IMR-90 (cell line): ENCODE results near the gene GABRB2. TPM values are rescaled to one million over a fixed set of nuclear protein-coding genes. Genes with fewer than 3 reads are reported as not detected.

ENCODE experiments used
- ATAC-seq: fragments of 200-7000 bp; cut with Tn5 transposase; 2 replicates; pipeline ENCODE4 v1.9.1; 2020; ENCODE audit warnings: low read depth, mild to moderate bottlenecking, moderate library complexity
- BruUV-seq: library from RNA; stranded (reverse); fragments of 400-500 nt; replicated peaks from 2 replicates; lab custom pipeline; 2021; lab: Mats Ljungman, UMichigan
- CTCF ChIA-PET: fragments of 300-600 bp; formaldehyde crosslinking; extraction: SDS; loops from one replicate; lab custom pipeline; 2021; ENCODE audit warnings: antibody characterized with exemption; lab: Yijun Ruan, JAX
- POLR2A ChIA-PET: fragments of 300-600 bp; sonication (Branson Sonifier 250); formaldehyde crosslinking; loops from one replicate; lab custom pipeline; 2022; ENCODE audit warnings: antibody characterized with exemption; ENCODE audit not compliant: unreplicated experiment; lab: Charles Lee
- DNase-seq: peaks from one replicate; pipeline ENCODE4 v3.0.0; 2013
- H2AFZ ChIP-seq: replicated peaks from 2 replicates; pipeline ENCODE3; 2013; ENCODE audit warnings: low read length, mild to moderate bottlenecking; ENCODE audit not compliant: poor library complexity
- H2AK5ac ChIP-seq: 2 replicates; pipeline ENCODE4 v1.6.1; 2013; ENCODE audit warnings: low read depth, low read length, inconsistent platforms
- H2AK9ac ChIP-seq: replicated peaks from 2 replicates; pipeline ENCODE3; 2013; ENCODE audit warnings: mild to moderate bottlenecking, low read depth, low read length, moderate library complexity; ENCODE audit not compliant: poor library complexity
- H2BK120ac ChIP-seq: 2 replicates; pipeline ENCODE4 v1.6.1; 2013; ENCODE audit warnings: low read depth, low read length, inconsistent platforms
- H2BK15ac ChIP-seq: 3 replicates; pipeline ENCODE4 v1.6.1; 2013; ENCODE audit warnings: low read depth, low read length, inconsistent platforms
- H2BK20ac ChIP-seq: 2 replicates; pipeline ENCODE4 v1.6.1; 2013; ENCODE audit warnings: low read depth, mild to moderate bottlenecking, inconsistent platforms, low read length, moderate library complexity
- H2BK5ac ChIP-seq: 2 replicates; pipeline ENCODE4 v1.6.1; 2013; ENCODE audit warnings: mild to moderate bottlenecking, low read depth, low read length, inconsistent platforms; ENCODE audit not compliant: poor library complexity, severe bottlenecking
- H3K14ac ChIP-seq: replicated peaks from 2 replicates; pipeline ENCODE4 v1.6.1; 2013; ENCODE audit warnings: low read depth, low read length, inconsistent platforms
- H3K18ac ChIP-seq: 2 replicates; pipeline ENCODE4 v1.6.1; 2013; ENCODE audit warnings: low read depth, low read length, control low read depth
- H3K23ac ChIP-seq: 2 replicates; pipeline ENCODE4 v1.6.1; 2013; ENCODE audit warnings: low read depth, low read length, inconsistent platforms
- H3K27ac ChIP-seq: 2 replicates; pipeline ENCODE4 v1.5.1; 2013; ENCODE audit warnings: mild to moderate bottlenecking, control low read depth, low read length; ENCODE audit not compliant: insufficient read depth
- H3K27me3 ChIP-seq: 2 replicates; pipeline ENCODE4 v1.6.1; 2013; ENCODE audit warnings: low read length; ENCODE audit not compliant: control insufficient read depth, insufficient read depth
- H3K36me3 ChIP-seq: 2 replicates; pipeline ENCODE4 v1.6.1; 2013; ENCODE audit warnings: low read length, mixed read lengths; ENCODE audit not compliant: control insufficient read depth, insufficient read depth
- H3K4ac ChIP-seq: 2 replicates; pipeline ENCODE4 v1.6.1; 2013; ENCODE audit warnings: low read depth, low read length, inconsistent platforms
- H3K4me1 ChIP-seq: 2 replicates; pipeline ENCODE4 v1.6.1; 2013; ENCODE audit warnings: low read length, mixed read lengths; ENCODE audit not compliant: control insufficient read depth, insufficient read depth
- H3K4me2 ChIP-seq: 2 replicates; pipeline ENCODE4 v1.6.1; 2013; ENCODE audit warnings: low read depth, mild to moderate bottlenecking, control low read depth, low read length, moderate library complexity
- H3K4me3 ChIP-seq: 2 replicates; pipeline ENCODE4 v1.5.1; 2013; ENCODE audit warnings: low read depth, mild to moderate bottlenecking, control low read depth, low read length, moderate library complexity; ENCODE audit not compliant: insufficient read depth
- H3K56ac ChIP-seq: 2 replicates; pipeline ENCODE4 v1.6.1; 2013; ENCODE audit warnings: low read length, inconsistent platforms; ENCODE audit not compliant: insufficient read depth; ENCODE audit errors: extremely low read depth
- H3K79me1 ChIP-seq, 2 experiments: 2 replicates each; pipeline ENCODE4 v1.6.1; 2013; ENCODE audit warnings: low read length in 2 of 2, inconsistent platforms in 1 of 2, low read depth in 1 of 2
- H3K9ac ChIP-seq: 2 replicates; pipeline ENCODE4 v1.6.1; 2013; ENCODE audit warnings: low read depth, low read length, control low read depth
- H3K9me1 ChIP-seq: 2 replicates; pipeline ENCODE4 v1.6.1; 2013; ENCODE audit warnings: low read length, inconsistent platforms; ENCODE audit not compliant: insufficient read depth
- H3K9me3 ChIP-seq: 2 replicates; pipeline ENCODE4 v1.6.1; 2013; ENCODE audit warnings: low read length; ENCODE audit not compliant: control insufficient read depth, insufficient read depth
- H4K20me1 ChIP-seq: 2 replicates; pipeline ENCODE4 v1.6.1; 2013; ENCODE audit warnings: low read length, inconsistent platforms; ENCODE audit not compliant: insufficient read depth
- H4K5ac ChIP-seq: 2 replicates; pipeline ENCODE4 v1.6.1; 2013; ENCODE audit warnings: mild to moderate bottlenecking, low read depth, low read length, control low read depth
- H4K8ac ChIP-seq, 2 experiments: 2 replicates each; pipeline ENCODE4 v1.6.1; 2013; ENCODE audit warnings: low read depth in 2 of 2, low read length in 2 of 2, control low read depth in 1 of 2, inconsistent platforms in 1 of 2
- H4K91ac ChIP-seq: 2 replicates; pipeline ENCODE4 v1.6.1; 2013; ENCODE audit warnings: low read depth, low read length, inconsistent platforms; ENCODE audit not compliant: insufficient read depth
- MAFK ChIP-seq: IDR thresholded peaks from 2 replicates; pipeline ENCODE4 v1.6.1; 2012; ENCODE audit warnings: low read depth, low read length, improper control_type of control experiment
- MAZ ChIP-seq: IDR thresholded peaks from 2 replicates; pipeline ENCODE4 v1.6.1; 2012; ENCODE audit warnings: low read depth, mild to moderate bottlenecking, low read length, improper control_type of control experiment, moderate library complexity, borderline replicate concordance
- POLR2A ChIP-seq: IDR thresholded peaks from 2 replicates; pipeline ENCODE4 v1.6.1; 2012; ENCODE audit warnings: mild to moderate bottlenecking, low read depth, low read length
- SMC3 ChIP-seq: fragments of 150-350 bp; IDR thresholded peaks from 2 replicates; pipeline ENCODE4 v1.6.1; 2016; ENCODE audit warnings: low read depth, mild to moderate bottlenecking, antibody characterized with exemption, low read length, moderate library complexity
- WGBS, 2 experiments: methylation state at CpG; one replicate each; pipeline versions ENCODE4 v1.1.5 to v1.1.7; 2013; ENCODE audit warnings: missing lambda C conversion rate in 2 of 2; ENCODE audit not compliant: insufficient read length in 1 of 2; ENCODE audit errors: extremely low coverage in 2 of 2; 5-methylcytosine and 5-hydroxymethylcytosine counted together
- dilution Hi-C: fragments of 300-500 bp; cut with HindIII; formaldehyde crosslinking; loops from one replicate; pipeline ENCODE4 v1.14.3; 2018; ENCODE audit warnings: low sequenced_read_pairs; ENCODE audit not compliant: unreplicated experiment
- in situ Hi-C: fragments of 300-500 bp; cut with MboI; formaldehyde crosslinking; loops from 3 replicates; pipeline ENCODE4 v1.14.3; 2019; ENCODE audit warnings: low sequenced_read_pairs, inconsistent platforms, mixed read lengths
- intact Hi-C: fragments of 100-400 bp; cut with micrococcal nuclease; formaldehyde crosslinking; loops from 2 replicates; pipeline ENCODE4 v1.10.0; 2022
- polyA plus RNA-seq, 3 experiments: library from polyadenylated mRNA; depleted of rRNA; stranded (reverse); fragments of >200 nt; gene quantifications; 2 replicates each; pipeline ENCODE4 v1.2.3, GENCODE V29; 2012; ENCODE audit warnings: low replicate concordance in 1 of 3
- total RNA-seq: library from RNA; depleted of rRNA; stranded (reverse); fragments of >200 nt; gene quantifications from 2 replicates; pipeline ENCODE4 v1.2.3, GENCODE V29; 2012

The GABRB2 gene
- total and polyA plus RNA-seq, 2 of the 4 experiments (the other 2 are of a cell fraction), result not detected

GRCh38 chr5:161266954-161267353 is 279.6 kb downstream of the GABRB2 start:
- Histone ChIP-seq H2AFZ (no peak overlapping the region), H3K27ac (no peak overlapping the region), H3K4ac (no peak overlapping the region), H4K20me1 (no peaks in the 10 kb centered on the region), H3K27me3 (no peaks in the 10 kb centered on the region), H3K56ac (no peak overlapping the region), H3K4me3 (no peak overlapping the region), H4K8ac (no peak overlapping the region), H4K5ac (no peak overlapping the region), H3K9me1 (no peaks in the 10 kb centered on the region), H3K79me1 (no peaks in the 10 kb centered on the region), H3K36me3 (no peaks in the 10 kb centered on the region), H3K4me1 (no peaks in the 10 kb centered on the region), H3K9me3 (peaks cover 8% of the 10 kb centered on the region), H3K23ac (no peak overlapping the region), H2BK15ac (no peak overlapping the region), H2BK5ac (no peak overlapping the region), H3K4me2 (no peak overlapping the region), H2BK120ac (no peak overlapping the region), H3K18ac (no peak overlapping the region), H2AK9ac (no peak overlapping the region), H2AK5ac (no peak overlapping the region), H3K9ac (no peak overlapping the region), H3K14ac (no peak overlapping the region), H2BK20ac (no peak overlapping the region), H4K91ac (no peak overlapping the region)
- dilution Hi-C loops, result no loop called here
- BruUV-seq, result no TSS peak
- no peak for ATAC-seq
- ChIA-PET POLR2A (no interaction called here), CTCF (no interaction called here)
- TF ChIP-seq POLR2A (no peak), MAZ (no peak), SMC3 (no peak), MAFK (peak; percentile 30; the same call in 1 of the 2 replicates)
- intact Hi-C loops, result no loop called here
- no CpG with 5 or more reads among the region's 1 CpG for WGBS, 2 experiments
- no peak for DNase-seq
- in situ Hi-C loops, result no loop called here
